A673 (cell line): Measurements from ENCODE around the gene CD200R1. TPM values are rescaled to one million over a fixed set of nuclear protein-coding genes. Genes with fewer than 3 reads are reported as not detected.

Experiments
- BruUV-seq: library from RNA; stranded (reverse); fragments of 400-500 nt; replicated peaks from 2 replicates; lab custom pipeline; 2021; lab: Mats Ljungman, UMichigan
- CTCF ChIA-PET: fragments of 300-600 bp; sonication (Branson Sonifier 250); formaldehyde crosslinking; loops from one replicate; lab custom pipeline; 2022; ENCODE audit warnings: antibody characterized with exemption; lab: Charles Lee
- POLR2A ChIA-PET: fragments of 300-600 bp; sonication (Branson Sonifier 250); formaldehyde crosslinking; loops from one replicate; lab custom pipeline; 2022; ENCODE audit warnings: antibody characterized with exemption; ENCODE audit not compliant: low non-redundant PET; lab: Charles Lee
- DNase-seq: peaks from one replicate; pipeline ENCODE4 v3.0.0-alpha.2; 2015; ENCODE audit warnings: low spot score
- H3K27ac ChIP-seq: fragments of 200-600 bp; sonication (generic); 2 replicates; pipeline ENCODE4 v1.5.1; 2016; ENCODE audit warnings: mixed run types, low read depth, mild to moderate bottlenecking, mixed read lengths, antibody characterized with exemption, low read length; ENCODE audit not compliant: poor library complexity, severe bottlenecking
- H3K27me3 ChIP-seq: fragments of 200-600 bp; sonication (generic); replicated peaks from 2 replicates; pipeline ENCODE4 v1.6.1; 2017; ENCODE audit warnings: mixed run types, low read depth, mild to moderate bottlenecking, mixed read lengths, antibody characterized with exemption, low read length; ENCODE audit not compliant: insufficient read depth, poor library complexity
- H3K36me3 ChIP-seq: fragments of 200-600 bp; sonication (generic); 2 replicates; pipeline ENCODE4 v1.6.1; 2016; ENCODE audit warnings: mixed run types, mild to moderate bottlenecking, mixed read lengths, antibody characterized with exemption, low read length; ENCODE audit not compliant: insufficient read depth, poor library complexity, severe bottlenecking
- H3K4me1 ChIP-seq: fragments of 200-600 bp; sonication (generic); 2 replicates; pipeline ENCODE4 v1.6.1; 2017; ENCODE audit warnings: mixed run types, mild to moderate bottlenecking, mixed read lengths, antibody characterized with exemption, low read length; ENCODE audit not compliant: insufficient read depth, poor library complexity, severe bottlenecking
- H3K4me3 ChIP-seq: fragments of 200-600 bp; sonication (generic); 2 replicates; pipeline ENCODE4 v1.5.1; 2016; ENCODE audit warnings: low read depth, mixed run types, mild to moderate bottlenecking, mixed read lengths, low read length; ENCODE audit not compliant: poor library complexity, severe bottlenecking
- H3K9me3 ChIP-seq: fragments of 200-600 bp; sonication (generic); 2 replicates; pipeline ENCODE4 v1.6.1; 2016; ENCODE audit warnings: mixed run types, low read depth, mild to moderate bottlenecking, mixed read lengths, antibody characterized with exemption, low read length; ENCODE audit not compliant: poor library complexity, severe bottlenecking
- EZH2 ChIP-seq: fragments of 200-600 bp; sonication (generic); IDR thresholded peaks from 2 replicates; pipeline ENCODE4 v1.6.1; 2017; ENCODE audit warnings: borderline replicate concordance, low read depth, mild to moderate bottlenecking, mixed read lengths, antibody characterized with exemption, low read length; ENCODE audit not compliant: poor library complexity, severe bottlenecking
- intact Hi-C: fragments of 100-400 bp; cut with micrococcal nuclease; formaldehyde crosslinking; loops from one replicate; pipeline ENCODE4 v1.10.0; 2022; ENCODE audit not compliant: unreplicated experiment
- total RNA-seq: library from RNA; stranded (reverse); gene quantifications from 2 replicates; pipeline ENCODE4 v1.2.3, GENCODE V29; 2021
- TF ChIP-seq, protein P1 (sequence below): fragments of 300-800, 200-600 bp; sonication (generic); conservative IDR thresholded peaks from 2 replicates; pipeline ENCODE4 v1.5.1; 2017; ENCODE audit warnings: low read depth, mild to moderate bottlenecking, antibody characterized with exemption, low read length, moderate library complexity, mixed read lengths

The CD200R1 gene
- total RNA-seq, 1 experiment from 2014 or later, result not detected

DNA sequence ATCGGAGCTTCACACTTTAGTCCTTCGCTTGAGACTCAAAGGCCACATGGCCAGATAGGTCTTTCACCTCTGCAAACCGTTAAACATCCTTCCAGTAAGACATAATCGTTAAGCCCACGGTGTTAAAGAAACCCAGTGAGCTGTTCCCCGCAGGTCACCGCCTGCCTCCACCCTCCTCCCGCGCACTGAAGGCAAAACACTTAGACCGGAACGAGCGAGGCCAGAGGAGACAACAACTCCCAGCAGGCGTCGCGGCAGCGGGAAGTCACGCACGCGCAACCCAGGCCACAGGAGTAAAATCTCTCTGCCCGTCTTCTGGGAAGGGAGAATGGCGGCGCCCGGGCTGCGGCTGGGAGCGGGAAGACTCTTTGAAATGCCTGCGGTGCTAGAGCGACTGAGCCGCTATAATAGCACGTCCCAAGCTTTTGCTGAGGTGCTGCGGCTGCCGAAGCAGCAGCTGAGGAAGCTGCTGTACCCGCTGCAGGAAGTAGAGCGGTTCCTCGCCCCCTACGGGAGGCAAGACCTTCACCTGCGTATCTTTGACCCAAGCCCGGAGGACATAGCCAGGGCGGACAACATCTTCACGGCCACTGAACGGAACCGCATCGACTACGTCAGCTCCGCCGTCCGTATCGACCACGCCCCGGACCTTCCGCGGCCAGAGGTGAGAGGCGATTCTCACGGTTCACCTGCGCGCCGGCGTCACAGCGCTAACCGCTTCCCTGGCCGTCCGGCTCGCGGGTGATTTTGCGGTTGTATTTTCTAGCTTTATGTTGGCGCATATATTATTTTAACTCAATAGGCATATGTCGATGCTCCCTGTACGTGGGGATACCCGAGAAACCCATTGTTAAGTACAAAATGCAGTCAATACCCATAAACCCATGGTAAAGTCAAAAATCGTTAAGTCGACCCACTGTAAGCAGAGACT, 16.0 kb upstream of the CD200R1 start, which contains the start of gene GTPBP8:
Gene GTPBP8 (plus strand): TSS at position 313 of the 931 bp plus-strand sequence. CDS start 16 bp downstream, at position 329.
- Histone ChIP-seq H3K9me3 (no peaks in the 10 kb centered on the region), H3K27me3 (no peaks in the 10 kb centered on the region), H3K27ac (peak within 1 kb of the TSS; percentile 83), H3K36me3 (no peaks in the 10 kb centered on the region), H3K4me1 (peaks cover 12% of the 10 kb centered on the region), H3K4me3 (peak within 1 kb of the TSS; percentile 85)
- CTCF ChIA-PET, result no interaction called here
- TF ChIP-seq, protein P1, sequence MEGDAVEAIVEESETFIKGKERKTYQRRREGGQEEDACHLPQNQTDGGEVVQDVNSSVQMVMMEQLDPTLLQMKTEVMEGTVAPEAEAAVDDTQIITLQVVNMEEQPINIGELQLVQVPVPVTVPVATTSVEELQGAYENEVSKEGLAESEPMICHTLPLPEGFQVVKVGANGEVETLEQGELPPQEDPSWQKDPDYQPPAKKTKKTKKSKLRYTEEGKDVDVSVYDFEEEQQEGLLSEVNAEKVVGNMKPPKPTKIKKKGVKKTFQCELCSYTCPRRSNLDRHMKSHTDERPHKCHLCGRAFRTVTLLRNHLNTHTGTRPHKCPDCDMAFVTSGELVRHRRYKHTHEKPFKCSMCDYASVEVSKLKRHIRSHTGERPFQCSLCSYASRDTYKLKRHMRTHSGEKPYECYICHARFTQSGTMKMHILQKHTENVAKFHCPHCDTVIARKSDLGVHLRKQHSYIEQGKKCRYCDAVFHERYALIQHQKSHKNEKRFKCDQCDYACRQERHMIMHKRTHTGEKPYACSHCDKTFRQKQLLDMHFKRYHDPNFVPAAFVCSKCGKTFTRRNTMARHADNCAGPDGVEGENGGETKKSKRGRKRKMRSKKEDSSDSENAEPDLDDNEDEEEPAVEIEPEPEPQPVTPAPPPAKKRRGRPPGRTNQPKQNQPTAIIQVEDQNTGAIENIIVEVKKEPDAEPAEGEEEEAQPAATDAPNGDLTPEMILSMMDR, result no peak
- TF ChIP-seq EZH2, result no peak
- intact Hi-C loops, result no loop called here
- POLR2A ChIA-PET, result no interaction called here
- BruUV-seq, result TSS peak; percentile 51
- peak; percentile 94 for DNase-seq

DNA sequence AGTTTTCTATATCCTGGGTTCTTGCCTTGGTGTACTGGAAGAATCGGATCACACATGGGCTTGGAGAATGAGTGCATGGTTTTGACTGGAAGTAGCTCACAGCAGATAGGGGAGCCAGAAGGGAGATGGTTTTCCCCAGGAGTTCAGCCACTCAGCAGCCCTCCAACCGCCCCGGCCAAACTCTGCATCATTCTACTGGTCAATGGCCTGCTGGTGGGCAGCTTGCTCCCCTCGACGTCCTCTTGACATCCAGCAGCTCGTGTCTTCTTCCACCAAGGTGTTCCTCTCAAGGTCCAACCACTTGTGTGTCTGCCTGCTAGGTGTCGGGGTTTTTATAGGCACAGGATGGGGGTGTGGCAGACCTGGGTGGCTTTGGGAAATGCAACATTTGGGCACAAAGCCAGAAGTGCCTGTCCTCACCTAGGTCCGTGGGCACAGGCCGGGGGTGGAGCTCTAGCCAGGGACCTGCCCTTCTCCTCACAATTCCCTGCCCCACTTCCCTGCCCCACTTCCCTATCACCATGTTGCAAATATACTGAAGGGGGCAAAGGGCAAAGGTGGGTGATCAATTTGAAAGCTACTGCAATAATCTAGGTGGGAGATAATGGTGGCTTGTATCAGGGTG, 12.9 kb upstream of the CD200R1 start:
- Histone ChIP-seq H3K9me3 (no peaks in the 10 kb centered on the region), H3K27ac (no peak overlapping the region), H3K4me1 (peaks cover 7% of the 10 kb centered on the region), H3K36me3 (no peaks in the 10 kb centered on the region), H3K27me3 (no peaks in the 10 kb centered on the region), H3K4me3 (no peak overlapping the region)
- ChIA-PET CTCF (no interaction called here), POLR2A (no interaction called here)
- TF ChIP-seq, protein P1, result no peak
- BruUV-seq, result no TSS peak
- intact Hi-C loops, result no loop called here
- DNase-seq, result no peak

DNA sequence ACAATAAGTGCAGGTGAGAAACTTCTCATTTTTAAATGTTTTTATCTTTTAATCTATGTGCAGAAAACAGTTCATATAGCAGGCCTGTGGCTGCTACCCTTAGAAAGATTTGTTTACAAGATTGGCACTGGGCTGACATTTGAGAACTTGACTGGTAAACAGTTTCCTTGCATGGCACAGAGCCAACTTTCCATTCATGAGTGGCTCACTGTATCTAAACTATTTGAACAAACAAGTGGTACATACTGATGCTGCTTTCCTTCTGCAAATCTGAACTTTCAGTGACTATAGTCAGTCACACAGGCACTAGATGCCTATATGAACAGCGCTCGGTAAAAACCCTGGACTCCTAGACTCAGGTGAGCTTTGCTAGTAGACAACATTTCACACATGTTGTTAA, 9.6 kb upstream of the CD200R1 start:
- Histone ChIP-seq H3K4me1 (no peaks in the 10 kb centered on the region), H3K27me3 (no peaks in the 10 kb centered on the region), H3K27ac (no peak overlapping the region), H3K9me3 (no peaks in the 10 kb centered on the region), H3K36me3 (no peaks in the 10 kb centered on the region), H3K4me3 (no peak overlapping the region)
- intact Hi-C loops, result no loop called here
- CTCF ChIA-PET, result no interaction called here
- POLR2A ChIA-PET, result no interaction called here
- TF ChIP-seq EZH2, result no peak
- TF ChIP-seq, protein P1, result no peak
- peak; percentile 5 for DNase-seq
- no TSS peak for BruUV-seq
